Fibroblast of lung (primary cell): ENCODE measurements around the gene CHST11. TPM values are rescaled to one million over a fixed set of nuclear protein-coding genes. Genes with fewer than 3 reads are reported as not detected.

Experiments
- DNase-seq, 2 donors: peaks; one replicate each; pipeline versions ENCODE4 v3.0.0 to v3.0.0-alpha.2; 2010; ENCODE audit warnings: low read depth in 2 of 2
- H2AFZ ChIP-seq: 2 replicates; pipeline ENCODE4 v1.5.1; 2012; ENCODE audit warnings: low read length, control low read depth, inconsistent platforms
- H3K27ac ChIP-seq: 2 replicates; pipeline ENCODE4 v1.5.1; 2011; ENCODE audit warnings: low read length, control low read depth; ENCODE audit not compliant: insufficient read depth
- H3K27me3 ChIP-seq: 2 replicates; pipeline ENCODE4 v1.5.1; 2011; ENCODE audit warnings: mild to moderate bottlenecking, low read length; ENCODE audit not compliant: control insufficient read depth, insufficient read depth
- H3K36me3 ChIP-seq: 2 replicates; pipeline ENCODE4 v1.5.1; 2011; ENCODE audit warnings: low read length; ENCODE audit not compliant: control insufficient read depth, insufficient read depth
- H3K4me1 ChIP-seq: 2 replicates; pipeline ENCODE4 v1.5.1; 2011; ENCODE audit warnings: low read length; ENCODE audit not compliant: control insufficient read depth, insufficient read depth; ENCODE audit errors: extremely low read depth
- H3K4me2 ChIP-seq: 2 replicates; pipeline ENCODE4 v1.5.1; 2011; ENCODE audit warnings: low read length, control low read depth; ENCODE audit not compliant: insufficient read depth; ENCODE audit errors: extremely low read depth
- H3K4me3 ChIP-seq, 4 experiments: fragments of 200-600 bp in 1 of 4; sonication (generic) in 1 of 4; replicated peaks in 1 of 4; 2 replicates each; pipeline ENCODE4 v1.5.1; 2011 to 2016; ENCODE audit warnings: low read length in 4 of 4, low read depth in 3 of 4, mild to moderate bottlenecking in 3 of 4, control low read depth in 2 of 4, inconsistent platforms in 1 of 4, mixed read lengths in 1 of 4; ENCODE audit not compliant: insufficient read depth in 1 of 4; ENCODE audit errors: control extremely low read depth in 1 of 4
- H3K79me2 ChIP-seq: 2 replicates; pipeline ENCODE4 v1.5.1; 2012; ENCODE audit warnings: mild to moderate bottlenecking, low read length, inconsistent platforms; ENCODE audit not compliant: control insufficient read depth, insufficient read depth
- H3K9ac ChIP-seq: 2 replicates; pipeline ENCODE4 v1.5.1; 2011; ENCODE audit warnings: mild to moderate bottlenecking, low read length, control low read depth; ENCODE audit not compliant: insufficient read depth
- H3K9me3 ChIP-seq: 2 replicates; pipeline ENCODE4 v1.5.1; 2012; ENCODE audit warnings: low read depth, low read length; ENCODE audit not compliant: control insufficient read depth, insufficient read depth
- H4K20me1 ChIP-seq: 2 replicates; pipeline ENCODE4 v1.5.1; 2011; ENCODE audit warnings: low read length; ENCODE audit not compliant: control insufficient read depth, insufficient read depth; ENCODE audit errors: extremely low read depth
- EZH2 ChIP-seq: IDR thresholded peaks from 2 replicates; pipeline ENCODE4 v1.5.1; 2012; ENCODE audit warnings: low read length, control low read depth, mild to moderate bottlenecking; ENCODE audit errors: missing control alignments
- polyA plus RNA-seq, 2 donors: library from polyadenylated mRNA; depleted of rRNA in 1 of 2; stranded (reverse) in 1 of 2; unstranded in 1 of 2; fragments of >200 nt; gene quantifications; 2 replicates each; pipeline ENCODE4 v1.2.1, GENCODE V29; 2011 to 2012; ENCODE audit warnings: missing spikeins in 1 of 2
- total RNA-seq: library from RNA; depleted of rRNA; stranded (reverse); fragments of >200 nt; gene quantifications from 2 replicates; pipeline ENCODE4 v1.2.1, GENCODE V29; 2014
- TF ChIP-seq, protein P1 (sequence below), 2 donors: IDR thresholded peaks in 1 of 2; conservative IDR thresholded peaks in 1 of 2; 1 replicate in 1 of 2; 2 replicates in 1 of 2; pipeline ENCODE4 v1.5.1; 2011 to 2012; ENCODE audit warnings: low read length in 2 of 2, control low read depth in 1 of 2, inconsistent platforms in 1 of 2, low read depth in 1 of 2, mild to moderate bottlenecking in 1 of 2

Gene CHST11
- total and polyA plus RNA-seq, 2 donors (not counting 1 experiment from before 2014, with no cell fraction given): 3.5 to 9.1 TPM

DNA sequence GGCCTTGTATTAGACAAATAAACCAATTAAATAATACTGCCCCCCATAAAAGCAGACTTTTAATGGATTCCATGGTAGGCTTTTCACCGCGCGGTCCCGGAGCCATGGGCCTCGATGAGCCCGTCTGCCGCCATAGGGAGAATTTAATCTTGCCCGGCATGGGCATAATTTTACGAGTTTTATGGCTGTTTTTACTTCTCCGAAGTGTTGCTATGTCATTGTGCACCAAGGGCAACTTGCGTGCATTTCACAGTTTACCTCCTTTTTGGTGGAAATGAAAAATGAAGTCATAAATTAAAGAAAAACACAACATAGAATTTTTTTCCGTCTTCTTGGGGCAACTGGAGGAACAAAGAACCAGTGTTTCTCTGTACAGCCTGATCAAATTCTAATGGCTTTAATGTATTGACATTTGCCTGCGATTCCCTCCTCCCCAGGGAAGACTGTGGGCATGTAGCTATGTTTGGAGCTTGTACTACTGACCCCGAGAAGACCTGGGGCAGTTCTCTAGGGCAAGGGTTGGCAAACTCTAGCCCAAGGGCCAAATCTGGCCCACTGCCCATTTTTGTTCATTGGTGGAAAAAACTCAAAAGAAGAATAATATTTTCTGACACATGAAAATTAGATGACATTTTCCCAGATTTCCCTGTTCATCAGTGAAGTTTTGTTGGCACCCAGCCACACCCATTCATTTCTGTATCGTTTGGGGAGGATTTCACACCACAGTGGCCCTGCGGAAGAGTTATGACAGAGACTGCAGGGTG lies 142.7 kb downstream of the CHST11 start:
- Histone ChIP-seq H3K9ac (no peak overlapping the region), H3K79me2 (no peaks in the 10 kb centered on the region), H3K27me3 (no peaks in the 10 kb centered on the region), H2AFZ (no peak overlapping the region), H3K27ac (no peak overlapping the region), H3K9me3 (no peaks in the 10 kb centered on the region), H3K4me3 (no peak overlapping the region), H3K36me3 (no peaks in the 10 kb centered on the region), H4K20me1 (no peaks in the 10 kb centered on the region), H3K4me2 (no peak overlapping the region), H3K4me1 (peaks cover 20% of the 10 kb centered on the region)
- DNase-seq: no peak
- TF ChIP-seq, protein P1, sequence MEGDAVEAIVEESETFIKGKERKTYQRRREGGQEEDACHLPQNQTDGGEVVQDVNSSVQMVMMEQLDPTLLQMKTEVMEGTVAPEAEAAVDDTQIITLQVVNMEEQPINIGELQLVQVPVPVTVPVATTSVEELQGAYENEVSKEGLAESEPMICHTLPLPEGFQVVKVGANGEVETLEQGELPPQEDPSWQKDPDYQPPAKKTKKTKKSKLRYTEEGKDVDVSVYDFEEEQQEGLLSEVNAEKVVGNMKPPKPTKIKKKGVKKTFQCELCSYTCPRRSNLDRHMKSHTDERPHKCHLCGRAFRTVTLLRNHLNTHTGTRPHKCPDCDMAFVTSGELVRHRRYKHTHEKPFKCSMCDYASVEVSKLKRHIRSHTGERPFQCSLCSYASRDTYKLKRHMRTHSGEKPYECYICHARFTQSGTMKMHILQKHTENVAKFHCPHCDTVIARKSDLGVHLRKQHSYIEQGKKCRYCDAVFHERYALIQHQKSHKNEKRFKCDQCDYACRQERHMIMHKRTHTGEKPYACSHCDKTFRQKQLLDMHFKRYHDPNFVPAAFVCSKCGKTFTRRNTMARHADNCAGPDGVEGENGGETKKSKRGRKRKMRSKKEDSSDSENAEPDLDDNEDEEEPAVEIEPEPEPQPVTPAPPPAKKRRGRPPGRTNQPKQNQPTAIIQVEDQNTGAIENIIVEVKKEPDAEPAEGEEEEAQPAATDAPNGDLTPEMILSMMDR (conservative IDR thresholded peaks at IDR 0.05 in 1 of 2, IDR thresholded peaks at IDR 0.05 in 1 of 2; ENCODE audit: low read depth in 1 of 2, low read length in 2 of 2): no peak

DNA sequence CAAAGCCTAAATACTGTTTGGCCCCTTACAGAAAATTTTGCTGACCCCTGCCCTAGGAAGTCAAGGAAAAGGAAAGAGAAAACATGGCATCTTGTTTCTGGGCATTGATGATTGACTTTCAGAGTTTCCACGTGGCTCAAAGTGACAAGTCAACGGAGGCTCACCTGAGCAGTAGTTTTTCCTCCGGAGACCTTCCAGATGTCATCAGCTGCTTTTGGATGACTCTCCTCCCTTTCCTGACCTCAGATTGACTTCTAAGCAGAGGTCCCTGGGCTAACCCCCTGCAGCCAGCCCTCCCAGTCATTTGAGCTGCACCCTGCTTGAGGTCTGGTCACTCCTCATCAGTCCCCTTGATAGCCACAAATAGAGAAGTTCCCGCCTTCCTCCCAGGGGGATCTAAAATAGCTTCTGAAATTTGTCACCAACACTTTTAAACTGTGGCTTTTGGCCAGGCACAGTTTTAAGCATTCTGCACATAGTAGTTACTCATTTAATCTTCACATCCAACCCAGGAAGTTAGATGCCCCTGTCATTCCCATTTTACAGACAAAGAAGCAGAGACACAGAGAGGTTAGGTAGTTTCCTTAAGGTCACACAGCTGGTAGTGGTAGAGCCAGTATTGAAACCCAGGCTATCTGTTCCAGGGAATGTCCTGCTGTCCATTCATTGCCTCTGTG lies 143.4 kb downstream of the CHST11 start:
- TF ChIP-seq, protein P1 (conservative IDR thresholded peaks at IDR 0.05 in 1 of 2, IDR thresholded peaks at IDR 0.05 in 1 of 2; ENCODE audit: low read depth in 1 of 2, low read length in 2 of 2): no peak
- TF ChIP-seq EZH2: no peak
- no peak overlapping the region for H3K4me2 ChIP-seq
- no peak overlapping the region for H3K9ac ChIP-seq
- H2AFZ ChIP-seq: no peak overlapping the region
- H3K4me1 ChIP-seq: peaks cover 24% of the 10 kb centered on the region
- H4K20me1 ChIP-seq: no peaks in the 10 kb centered on the region
- no peaks in the 10 kb centered on the region for H3K36me3 ChIP-seq
- no peaks in the 10 kb centered on the region for H3K9me3 ChIP-seq
- no peak overlapping the region for H3K4me3 ChIP-seq
- no peaks in the 10 kb centered on the region for H3K79me2 ChIP-seq
- no peak overlapping the region for H3K27ac ChIP-seq
- no peaks in the 10 kb centered on the region for H3K27me3 ChIP-seq
- no peak for DNase-seq

DNA sequence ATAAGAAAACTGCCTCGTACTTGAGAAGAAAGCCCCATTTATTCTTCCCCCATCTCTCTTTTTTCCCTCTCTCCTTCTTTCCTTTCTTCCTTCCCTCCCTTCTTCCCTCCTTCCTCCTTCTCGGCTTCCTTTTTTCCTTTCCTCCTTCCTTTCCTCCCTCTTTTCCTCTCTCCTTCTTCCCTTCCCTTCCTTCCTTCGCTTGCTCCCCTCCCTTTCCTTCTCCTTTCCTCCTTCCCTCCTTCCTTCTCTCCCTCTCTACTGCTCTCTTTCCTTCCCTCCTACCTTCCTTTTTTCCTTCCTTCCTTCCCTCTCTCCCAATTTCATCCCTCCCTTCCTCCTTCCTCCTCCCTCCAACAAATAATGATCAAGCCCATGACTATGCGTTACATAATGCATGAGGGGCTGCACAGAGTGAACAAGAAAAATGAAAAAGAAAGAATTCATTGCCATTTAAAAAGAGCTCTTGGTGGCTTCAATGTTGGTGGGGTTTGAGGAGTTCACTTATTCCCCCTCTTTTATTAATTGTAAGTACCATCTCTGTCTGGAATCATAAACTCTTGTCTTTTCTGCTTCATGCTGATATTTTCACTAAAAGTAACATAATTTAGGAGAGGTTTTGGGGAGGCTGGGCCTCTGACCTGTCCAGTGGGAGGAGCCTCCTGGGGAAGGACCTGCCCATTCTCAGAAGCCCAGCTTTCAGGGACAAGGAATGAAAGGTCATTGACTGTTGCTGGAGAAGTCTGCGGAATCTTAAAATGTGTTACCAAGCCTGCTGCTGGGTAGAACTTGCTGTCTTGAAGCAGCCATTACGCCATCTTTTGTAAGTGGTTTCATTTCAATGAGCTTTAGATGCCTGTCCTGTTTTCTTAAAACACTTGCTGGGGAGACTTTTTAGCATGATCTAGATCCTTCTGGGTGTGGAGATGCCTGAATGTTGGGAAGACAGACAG lies 144.3 kb downstream of the CHST11 start:
- Histone ChIP-seq H4K20me1 (no peaks in the 10 kb centered on the region), H3K27ac (no peak overlapping the region), H3K27me3 (no peaks in the 10 kb centered on the region), H3K4me1 (peaks cover 22% of the 10 kb centered on the region), H3K4me3 (no peak overlapping the region), H3K36me3 (no peaks in the 10 kb centered on the region), H3K9ac (no peak overlapping the region), H3K9me3 (no peaks in the 10 kb centered on the region), H3K79me2 (no peaks in the 10 kb centered on the region), H3K4me2 (no peak overlapping the region), H2AFZ (no peak overlapping the region)
- DNase-seq: peak in 1 of 2 donors; percentile 31
- TF ChIP-seq, protein P1 (conservative IDR thresholded peaks at IDR 0.05 in 1 of 2, IDR thresholded peaks at IDR 0.05 in 1 of 2; ENCODE audit: low read depth in 1 of 2, low read length in 2 of 2): no peak
- no peak for TF ChIP-seq EZH2
